ENCODE results near the gene PLA2G4E. TPM values are rescaled to one million over a fixed set of nuclear protein-coding genes. Genes with fewer than 3 reads are reported as not detected.

Gene PLA2G4E
- total RNA-seq, 2 donors from 2014 or later, result 0.11 TPM; not detected in 1

DNA sequence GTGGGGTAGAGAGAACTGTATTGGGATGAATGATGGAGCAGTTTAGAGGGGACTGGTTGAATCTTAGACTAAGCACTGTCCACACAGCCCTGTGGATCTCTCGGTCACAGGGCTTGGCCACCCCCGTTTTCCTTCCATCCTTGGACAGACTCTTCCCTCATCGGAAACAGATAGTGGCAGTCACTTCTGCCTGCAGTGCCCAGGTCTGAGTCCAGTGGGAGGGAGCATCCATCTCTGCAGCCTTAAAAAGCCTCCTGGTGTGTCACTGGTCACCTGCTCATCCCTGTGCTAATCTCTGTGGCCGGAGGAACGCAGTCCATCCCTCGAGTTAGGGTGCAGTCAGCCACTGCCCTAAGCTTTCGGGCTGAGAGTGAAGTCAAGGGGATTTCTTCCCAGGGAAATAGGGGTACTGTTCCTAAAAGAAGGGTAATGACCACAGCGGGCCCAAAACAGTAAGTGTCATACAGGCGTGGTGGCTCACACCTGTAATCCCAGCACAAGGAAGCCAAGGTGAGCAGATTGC is 41.5 kb upstream of the PLA2G4E start:
- Histone ChIP-seq H3K4me3 (no peak overlapping the region), H3K36me3 (no peaks in the 10 kb centered on the region), H3K27ac (no peak overlapping the region), H3K9me3 (no peaks in the 10 kb centered on the region), H3K4me1 (peaks cover 0 to 3% of the 10 kb centered on the region in 2 donors), H3K27me3 (no peaks in the 10 kb centered on the region)
- TF ChIP-seq, protein P1, sequence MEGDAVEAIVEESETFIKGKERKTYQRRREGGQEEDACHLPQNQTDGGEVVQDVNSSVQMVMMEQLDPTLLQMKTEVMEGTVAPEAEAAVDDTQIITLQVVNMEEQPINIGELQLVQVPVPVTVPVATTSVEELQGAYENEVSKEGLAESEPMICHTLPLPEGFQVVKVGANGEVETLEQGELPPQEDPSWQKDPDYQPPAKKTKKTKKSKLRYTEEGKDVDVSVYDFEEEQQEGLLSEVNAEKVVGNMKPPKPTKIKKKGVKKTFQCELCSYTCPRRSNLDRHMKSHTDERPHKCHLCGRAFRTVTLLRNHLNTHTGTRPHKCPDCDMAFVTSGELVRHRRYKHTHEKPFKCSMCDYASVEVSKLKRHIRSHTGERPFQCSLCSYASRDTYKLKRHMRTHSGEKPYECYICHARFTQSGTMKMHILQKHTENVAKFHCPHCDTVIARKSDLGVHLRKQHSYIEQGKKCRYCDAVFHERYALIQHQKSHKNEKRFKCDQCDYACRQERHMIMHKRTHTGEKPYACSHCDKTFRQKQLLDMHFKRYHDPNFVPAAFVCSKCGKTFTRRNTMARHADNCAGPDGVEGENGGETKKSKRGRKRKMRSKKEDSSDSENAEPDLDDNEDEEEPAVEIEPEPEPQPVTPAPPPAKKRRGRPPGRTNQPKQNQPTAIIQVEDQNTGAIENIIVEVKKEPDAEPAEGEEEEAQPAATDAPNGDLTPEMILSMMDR (IDR thresholded peaks at IDR 0.05), result no peak
- DNase-seq (ENCODE audit: low spot score), result no peak

DNA sequence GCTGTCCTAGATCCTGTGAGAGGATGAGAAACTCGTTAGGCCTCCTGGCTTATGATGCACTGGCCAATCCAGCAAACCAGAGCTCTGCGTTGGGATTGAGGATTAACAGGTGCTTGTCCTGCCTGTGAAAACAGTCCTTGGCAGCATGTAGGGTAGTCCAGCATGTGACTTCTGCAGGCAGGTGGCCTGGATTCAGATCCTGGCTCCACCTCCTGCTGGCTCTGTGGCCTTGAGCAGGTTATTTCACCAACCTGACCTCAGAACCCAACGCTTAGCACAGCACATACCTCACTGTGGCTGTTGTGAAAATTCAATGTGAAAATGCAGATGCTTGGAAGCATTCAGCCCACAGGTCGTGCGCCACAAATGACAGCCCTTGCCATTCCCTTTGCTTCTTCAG is 40.0 kb upstream of the PLA2G4E start:
- Histone ChIP-seq H3K27me3 (no peaks in the 10 kb centered on the region), H3K4me3 (no peak overlapping the region), H3K36me3 (no peaks in the 10 kb centered on the region), H3K27ac (no peak overlapping the region), H3K9me3 (no peaks in the 10 kb centered on the region), H3K4me1 (peaks cover 0 to 12% of the 10 kb centered on the region in 2 donors)
- DNase-seq (ENCODE audit: low spot score), result no peak
- TF ChIP-seq, protein P1 (IDR thresholded peaks at IDR 0.05), result no peak

DNA sequence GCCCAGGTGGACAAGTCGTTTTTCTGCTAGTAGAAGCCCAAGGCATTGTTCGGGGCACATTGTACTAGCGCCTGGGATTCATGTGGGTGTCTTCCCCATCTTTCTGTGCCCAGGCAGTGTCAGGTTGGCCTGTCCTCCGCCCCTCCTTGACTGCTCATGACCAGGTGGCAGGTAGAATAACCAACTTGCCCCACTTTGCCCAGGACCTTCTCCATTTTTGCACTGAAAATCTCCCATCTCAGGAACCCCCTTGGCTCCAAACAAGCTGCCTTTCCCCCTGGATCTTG is 39.6 kb upstream of the PLA2G4E start:
- no peak overlapping the region for H3K4me3 ChIP-seq
- H3K27me3 ChIP-seq, result no peaks in the 10 kb centered on the region
- no peaks in the 10 kb centered on the region for H3K9me3 ChIP-seq
- H3K36me3 ChIP-seq, result no peaks in the 10 kb centered on the region
- TF ChIP-seq, protein P1 (IDR thresholded peaks at IDR 0.05), result no peak
- no peak overlapping the region for H3K27ac ChIP-seq
- H3K4me1 ChIP-seq, result peaks cover 0 to 12% of the 10 kb centered on the region in 2 donors
- DNase-seq (ENCODE audit: low spot score), result no peak

DNA sequence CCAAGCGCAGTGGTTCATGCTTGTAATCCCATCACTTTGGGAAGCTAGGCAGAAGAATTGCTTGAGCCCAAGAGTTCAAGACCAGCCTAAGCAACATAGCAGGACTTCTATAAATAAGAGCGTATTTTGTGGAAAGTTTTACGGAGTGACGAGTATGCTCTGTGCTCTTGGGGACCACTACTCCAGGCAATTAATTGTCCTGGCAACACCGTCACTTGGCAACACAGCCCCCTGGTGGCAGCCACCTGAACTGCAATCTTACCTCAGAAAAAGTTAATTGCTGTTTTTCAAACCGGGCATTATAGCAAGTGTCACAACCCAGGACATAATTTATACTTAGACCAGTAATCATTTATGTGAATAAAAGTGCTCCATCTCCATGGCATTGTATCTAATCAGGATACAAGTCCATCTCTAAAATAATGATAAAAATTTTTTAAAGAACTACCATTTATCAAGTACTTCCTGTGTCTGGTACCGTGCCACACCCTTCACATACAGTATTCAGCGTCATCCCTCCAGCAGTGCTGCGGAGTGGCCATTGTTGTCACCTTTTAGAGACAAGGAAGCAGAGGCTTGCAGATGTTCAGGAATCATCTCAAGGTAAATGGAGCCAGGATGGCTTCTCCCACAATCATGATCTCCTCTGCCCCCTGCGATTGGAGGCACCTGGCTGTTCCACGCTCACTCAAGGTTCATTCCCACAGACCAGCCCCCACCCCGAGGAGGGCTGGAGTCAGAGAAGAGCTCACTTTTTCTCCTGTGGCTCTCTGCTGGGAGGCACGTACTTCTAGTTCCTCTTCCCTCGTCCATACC is 39.0 kb upstream of the PLA2G4E start:
- no peak overlapping the region for H3K4me3 ChIP-seq
- DNase-seq (ENCODE audit: low spot score), result peak; percentile 72
- no peak overlapping the region for H3K27ac ChIP-seq
- peaks cover 0 to 12% of the 10 kb centered on the region in 2 donors for H3K4me1 ChIP-seq
- TF ChIP-seq, protein P1 (IDR thresholded peaks at IDR 0.05), result peak; percentile 81 to 94
- no peaks in the 10 kb centered on the region for H3K36me3 ChIP-seq
- H3K9me3 ChIP-seq, result no peaks in the 10 kb centered on the region
- no peaks in the 10 kb centered on the region for H3K27me3 ChIP-seq

DNA sequence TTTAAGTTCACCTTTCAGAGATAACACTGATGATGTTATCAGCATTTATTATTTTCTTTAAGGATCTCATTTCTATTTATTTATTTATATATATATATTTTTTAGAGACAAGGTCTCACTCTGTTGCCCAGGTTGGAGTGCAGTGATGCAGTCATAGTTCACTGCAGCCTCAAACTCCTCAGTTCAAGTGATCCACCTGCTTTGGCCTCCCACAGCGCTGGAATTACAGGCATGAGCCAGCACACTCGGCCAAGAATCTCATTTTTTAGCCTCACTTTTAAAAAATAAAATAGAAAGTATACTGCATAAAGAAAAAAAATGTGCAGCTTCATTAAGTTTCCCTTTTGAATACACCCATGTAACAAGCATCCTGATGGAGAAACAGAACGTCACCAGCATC is 37.9 kb upstream of the PLA2G4E start:
- no peaks in the 10 kb centered on the region for H3K27me3 ChIP-seq
- no peak overlapping the region for H3K27ac ChIP-seq
- no peaks in the 10 kb centered on the region for H3K9me3 ChIP-seq
- TF ChIP-seq, protein P1 (IDR thresholded peaks at IDR 0.05), result no peak
- peak; percentile 51 for DNase-seq (ENCODE audit: low spot score)
- H3K4me1 ChIP-seq, result peaks cover 0 to 12% of the 10 kb centered on the region in 2 donors
- H3K36me3 ChIP-seq, result no peaks in the 10 kb centered on the region
- H3K4me3 ChIP-seq, result no peak overlapping the region

Measured in right atrium auricular region (tissue), 2 donors.